Activated T-cell treated with anti-CD3 and anti-CD28 coated beads for 4 hours (primary cell): ENCODE results near the gene PRR23E.

Experiments used
- DNase-seq: peaks from one replicate; pipeline ENCODE4 v3.0.0-alpha.2; 2020

PRR23E gene

GRCh38 chr3:127185962-127186674, 6.8 kb upstream of the PRR23E start:
- DNase-seq: no peak

GRCh38 chr3:127187316-127187715, 5.6 kb upstream of the PRR23E start:
- DNase-seq: no peak

- no peak for DNase-seq
Observed at GRCh38 chr3:127193341-127193740, 410 bp downstream of the PRR23E start.

- DNase-seq: no peak
Observed at GRCh38 chr3:127193775-127194174, 844 bp downstream of the PRR23E start.

- DNase-seq: no peak
Observed at GRCh38 chr3:127194601-127195187, 1.8 kb downstream of the PRR23E start.

GRCh38 chr3:127195417-127195816, 2.5 kb downstream of the PRR23E start:
- no peak for DNase-seq

- no peak for DNase-seq
Observed at GRCh38 chr3:127196002-127196401, 3.1 kb downstream of the PRR23E start.

GRCh38 chr3:127196466-127197299, 3.8 kb downstream of the PRR23E start:
- DNase-seq: no peak

- DNase-seq: no peak
Observed at GRCh38 chr3:127197300-127198189, 4.6 kb downstream of the PRR23E start.

GRCh38 chr3:127200086-127200691, 7.3 kb downstream of the PRR23E start:
- no peak for DNase-seq

GRCh38 chr3:127203024-127203423, 10.1 kb downstream of the PRR23E start:
- DNase-seq: no peak

GRCh38 chr3:127204841-127205582, 12.1 kb downstream of the PRR23E start:
- DNase-seq: no peak

- no peak for DNase-seq
Observed at GRCh38 chr3:127206154-127206553, 13.2 kb downstream of the PRR23E start.

GRCh38 chr3:127206611-127207516, 13.9 kb downstream of the PRR23E start:
- no peak for DNase-seq

GRCh38 chr3:127207727-127208482, 15.0 kb downstream of the PRR23E start:
- DNase-seq: no peak

- DNase-seq: no peak
Observed at GRCh38 chr3:127208483-127209100, 15.7 kb downstream of the PRR23E start.

- DNase-seq: no peak
Observed at GRCh38 chr3:127209155-127209839, 16.4 kb downstream of the PRR23E start.

- DNase-seq: no peak
Observed at GRCh38 chr3:127209840-127210653, 17.1 kb downstream of the PRR23E start.
